AG10803 (cell line): Measurements from ENCODE around the gene ATP5MG.

Experiments
- DNase-seq: peaks from one replicate; pipeline ENCODE4 v3.0.0; 2010; ENCODE audit warnings: low read depth
- H3K4me3 ChIP-seq: 2 replicates; pipeline ENCODE4 v1.5.1; 2011; ENCODE audit warnings: mild to moderate bottlenecking, low read length, control low read depth
- CTCF ChIP-seq: conservative IDR thresholded peaks from 2 replicates; pipeline ENCODE4 v1.5.1; 2011; ENCODE audit warnings: mild to moderate bottlenecking, low read length, control low read depth, inconsistent platforms

Gene ATP5MG

GRCh38 chr11:118435893-118436624, 34.7 kb downstream of the ATP5MG start, which contains the start of gene KMT2A:
KMT2A (plus strand) TSS chr11:118436492; CDS start chr11:118436513, 21 bp downstream.
- peak within 1 kb of the TSS; percentile 80 for H3K4me3 ChIP-seq
- no peak for TF ChIP-seq CTCF
- peak; percentile 99 for DNase-seq

GRCh38 chr11:118436639-118437207, 35.3 kb downstream of the ATP5MG start:
- peak overlapping the region; percentile 80 for H3K4me3 ChIP-seq
- TF ChIP-seq CTCF: no peak
- DNase-seq: no peak

- DNase-seq: peak; percentile 34
Measured at GRCh38 chr11:118437208-118438125, 36.1 kb downstream of the ATP5MG start.

GRCh38 chr11:118438314-118438931, 37.0 kb downstream of the ATP5MG start:
- H3K4me3 ChIP-seq: peak overlapping the region; percentile 80
- no peak for TF ChIP-seq CTCF
- DNase-seq: peak; percentile 78

More at GRCh38 chr11:118437208-118438125, 36.1 kb downstream of the ATP5MG start:
- TF ChIP-seq CTCF: no peak
- peak overlapping the region; percentile 80 for H3K4me3 ChIP-seq

- no peak for TF ChIP-seq CTCF
- no peak for DNase-seq
- H3K4me3 ChIP-seq: no peak overlapping the region
Measured at GRCh38 chr11:118439646-118440045, 38.2 kb downstream of the ATP5MG start.

GRCh38 chr11:118441770-118442275, 40.4 kb downstream of the ATP5MG start:
- no peak overlapping the region for H3K4me3 ChIP-seq
- no peak for DNase-seq
- no peak for TF ChIP-seq CTCF
